H9 (cell line): Measurements from ENCODE around the gene SPEN. TPM values are rescaled to one million over a fixed set of nuclear protein-coding genes. Genes with fewer than 3 reads are reported as not detected.

Experiments
- DNase-seq: peaks from one replicate; pipeline ENCODE4 v3.0.0-alpha.2; 2017
- H2AFZ ChIP-seq: one replicate; pipeline ENCODE4 v1.6.1; 2013; ENCODE audit warnings: mild to moderate bottlenecking, low read length, control low read depth, moderate library complexity
- H2AK5ac ChIP-seq: 2 replicates; pipeline ENCODE4 v1.6.1; 2013; ENCODE audit warnings: low read length, control low read depth, mixed read lengths; ENCODE audit not compliant: insufficient read length
- H2BK120ac ChIP-seq: one replicate; pipeline ENCODE4 v1.6.1; 2013; ENCODE audit warnings: low read depth, mild to moderate bottlenecking, low read length, control low read depth, inconsistent platforms; ENCODE audit not compliant: poor library complexity, severe bottlenecking
- H2BK12ac ChIP-seq: 2 replicates; pipeline ENCODE4 v1.6.1; 2013; ENCODE audit warnings: low read length, control low read depth, mixed read lengths, low read depth; ENCODE audit not compliant: insufficient read length
- H2BK15ac ChIP-seq: 2 replicates; pipeline ENCODE4 v1.6.1; 2013; ENCODE audit warnings: low read depth, low read length, control low read depth
- H2BK20ac ChIP-seq: one replicate; pipeline ENCODE4 v1.6.1; 2013; ENCODE audit warnings: low read depth, mild to moderate bottlenecking, low read length, control low read depth, inconsistent platforms; ENCODE audit not compliant: poor library complexity, severe bottlenecking
- H2BK5ac ChIP-seq: 2 replicates; pipeline ENCODE4 v1.6.1; 2013; ENCODE audit warnings: low read length, control low read depth, mixed read lengths; ENCODE audit not compliant: insufficient read length
- H3K14ac ChIP-seq: 2 replicates; pipeline ENCODE4 v1.6.1; 2013; ENCODE audit warnings: low read length, control low read depth; ENCODE audit not compliant: insufficient read depth
- H3K18ac ChIP-seq: 2 replicates; pipeline ENCODE4 v1.6.1; 2013; ENCODE audit warnings: low read depth, mild to moderate bottlenecking, mixed read lengths, low read length, control low read depth; ENCODE audit not compliant: insufficient read length
- H3K23ac ChIP-seq: 2 replicates; pipeline ENCODE4 v1.6.1; 2013; ENCODE audit warnings: low read length, control low read depth, mixed read lengths, low read depth; ENCODE audit not compliant: insufficient read length
- H3K23me2 ChIP-seq: 2 replicates; pipeline ENCODE4 v1.6.1; 2013; ENCODE audit warnings: low read depth, mild to moderate bottlenecking, mixed read lengths, low read length, control low read depth; ENCODE audit not compliant: insufficient read length, poor library complexity, severe bottlenecking
- H3K27ac ChIP-seq: 2 replicates; pipeline ENCODE4 v1.5.1; 2013; ENCODE audit warnings: low read length, control low read depth, mixed read lengths, low read depth; ENCODE audit not compliant: insufficient read length
- H3K27me3 ChIP-seq: 2 replicates; pipeline ENCODE4 v1.6.1; 2013; ENCODE audit warnings: low read length, control low read depth, inconsistent platforms; ENCODE audit not compliant: insufficient read depth
- H3K4ac ChIP-seq: 2 replicates; pipeline ENCODE4 v1.6.1; 2013; ENCODE audit warnings: low read depth, mild to moderate bottlenecking, control low read depth, inconsistent platforms, low read length, moderate library complexity
- H3K4me1 ChIP-seq: 2 replicates; pipeline ENCODE4 v1.6.1; 2013; ENCODE audit warnings: low read length, control low read depth, inconsistent platforms; ENCODE audit not compliant: insufficient read depth
- H3K4me2 ChIP-seq: 2 replicates; pipeline ENCODE4 v1.6.1; 2013; ENCODE audit warnings: low read length, control low read depth, mixed read lengths; ENCODE audit not compliant: insufficient read length, insufficient read depth
- H3K56ac ChIP-seq: 2 replicates; pipeline ENCODE4 v1.6.1; 2013; ENCODE audit warnings: low read depth, mild to moderate bottlenecking, mixed read lengths, low read length, control low read depth; ENCODE audit not compliant: insufficient read length
- H3K79me1 ChIP-seq: 2 replicates; pipeline ENCODE4 v1.6.1; 2013; ENCODE audit warnings: low read depth, mild to moderate bottlenecking, moderate library complexity, low read length, control low read depth, inconsistent platforms; ENCODE audit not compliant: insufficient read depth, poor library complexity, severe bottlenecking
- H3K79me2 ChIP-seq: 2 replicates; pipeline ENCODE4 v1.6.1; 2013; ENCODE audit warnings: low read length, control low read depth, inconsistent platforms; ENCODE audit not compliant: insufficient read depth
- H3K9ac ChIP-seq: 2 replicates; pipeline ENCODE4 v1.6.1; 2013; ENCODE audit warnings: low read length, control low read depth, mixed read lengths; ENCODE audit not compliant: insufficient read length; ENCODE audit errors: extremely low read depth
- H3K9me3 ChIP-seq: one replicate; pipeline ENCODE4 v1.6.1; 2013; ENCODE audit warnings: low read depth, low read length, inconsistent platforms; ENCODE audit not compliant: control insufficient read depth
- H3T11ph ChIP-seq: one replicate; pipeline ENCODE4 v1.6.1; 2013; ENCODE audit warnings: mild to moderate bottlenecking, low read length, control low read depth, inconsistent platforms
- H4K20me1 ChIP-seq: one replicate; pipeline ENCODE4 v1.6.1; 2013; ENCODE audit not compliant: control insufficient read depth, insufficient read length, insufficient read depth
- H4K5ac ChIP-seq: 2 replicates; pipeline ENCODE4 v1.6.1; 2013; ENCODE audit warnings: low read depth, mild to moderate bottlenecking, mixed read lengths, low read length, control low read depth; ENCODE audit not compliant: insufficient read length
- H4K8ac ChIP-seq: replicated peaks from 2 replicates; pipeline ENCODE4 v1.6.1; 2013; ENCODE audit warnings: low read length, control low read depth, mixed read lengths, low read depth; ENCODE audit not compliant: insufficient read length
- H4K91ac ChIP-seq: 2 replicates; pipeline ENCODE4 v1.6.1; 2013; ENCODE audit warnings: low read depth, mild to moderate bottlenecking, moderate library complexity, mixed read lengths, low read length, control low read depth; ENCODE audit not compliant: insufficient read length
- H3K27ac Mint-ChIP-seq, 3 experiments: 2 replicates in 2 of 3; 3 replicates in 1 of 3; pipeline ENCODE4 v1.8.0; 2020 to 2021; ENCODE audit warnings: mixed read lengths in 3 of 3, mild to moderate bottlenecking in 1 of 3, moderate library complexity in 1 of 3
- H3K27me3 Mint-ChIP-seq: 2 replicates; pipeline ENCODE4 v1.8.0; 2021; ENCODE audit warnings: low read depth, mild to moderate bottlenecking, moderate library complexity, mixed read lengths
- H3K36me3 Mint-ChIP-seq, 3 experiments: 2 replicates in 2 of 3; 3 replicates in 1 of 3; pipeline ENCODE4 v1.8.0; 2020 to 2021; ENCODE audit warnings: low read depth in 3 of 3, mixed read lengths in 3 of 3; ENCODE audit not compliant: insufficient read depth in 1 of 3
- H3K4me1 Mint-ChIP-seq, 2 experiments: 2 replicates each; pipeline ENCODE4 v1.8.0; 2020; ENCODE audit warnings: mixed read lengths in 2 of 2
- H3K4me3 Mint-ChIP-seq, 2 experiments: 2 replicates in 1 of 2; 3 replicates in 1 of 2; pipeline ENCODE4 v1.8.0; 2020 to 2021; ENCODE audit warnings: mild to moderate bottlenecking in 2 of 2, mixed read lengths in 2 of 2, moderate library complexity in 1 of 2
- H3K9me3 Mint-ChIP-seq, 2 experiments: 2 replicates in 1 of 2; 3 replicates in 1 of 2; pipeline ENCODE4 v1.8.0; 2020; ENCODE audit warnings: mild to moderate bottlenecking in 2 of 2, mixed read lengths in 2 of 2, moderate library complexity in 1 of 2
- WGBS: extraction: QIAGEN DNeasy Blood & Tissue Kit; methylation state at CpG from one replicate; pipeline ENCODE4 v1.1.7; 2013; ENCODE audit warnings: missing lambda C conversion rate, low lambda C conversion rate, mixed read lengths; ENCODE audit not compliant: insufficient read length; ENCODE audit errors: extremely low coverage; 5-methylcytosine and 5-hydroxymethylcytosine counted together
- total RNA-seq: library from RNA; stranded (reverse); gene quantifications from 2 replicates; pipeline ENCODE4 v1.2.1, GENCODE V29; 2021
- TF ChIP-seq, protein P1 (sequence below): fragments of 200-600 bp; sonication (generic); conservative IDR thresholded peaks from 3 replicates; pipeline ENCODE4 v1.8.0; 2021; ENCODE audit warnings: antibody characterized with exemption, mild to moderate bottlenecking

SPEN gene
- total RNA-seq, 1 experiment from 2014 or later = 59.6 TPM

DNA sequence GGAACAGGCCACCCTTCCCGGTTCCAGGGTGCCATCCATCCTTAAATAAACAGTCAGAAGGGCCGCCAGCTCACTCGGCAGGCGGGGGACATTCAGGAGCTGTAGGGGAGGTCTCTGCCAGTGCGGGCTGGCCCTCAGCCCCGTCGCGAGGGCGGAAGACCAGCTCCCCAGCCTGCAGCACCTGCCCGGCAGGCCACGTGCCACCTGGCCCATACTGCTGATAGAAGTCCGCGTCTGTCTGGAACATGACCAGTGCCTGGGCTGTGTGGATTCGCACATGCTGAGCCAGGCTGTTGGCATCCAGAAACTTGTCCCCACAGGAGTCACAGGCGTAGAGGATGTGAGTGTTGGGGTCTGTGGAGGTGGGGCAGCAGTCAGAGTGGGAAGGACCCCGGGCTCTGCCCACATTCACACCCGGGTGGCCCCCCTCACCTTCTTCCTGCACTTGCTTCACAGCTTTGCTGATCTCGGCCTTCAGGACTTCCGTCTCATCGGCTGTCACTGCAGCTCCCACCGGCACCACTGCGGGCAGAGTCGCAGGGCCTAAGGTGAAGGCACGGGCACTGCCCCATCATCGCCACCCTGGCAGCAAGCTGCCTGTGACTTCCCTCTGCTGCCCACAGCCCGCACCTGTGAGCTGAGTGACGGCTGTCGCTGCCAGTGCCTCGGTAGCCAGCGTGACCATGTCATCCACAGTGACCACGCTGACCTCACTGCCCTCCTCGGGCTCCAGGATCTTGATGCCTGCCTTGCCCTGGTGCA is 94.6 kb downstream of the SPEN start:
- Histone ChIP-seq H3K9me3 (no peaks in the 10 kb centered on the region), H3K4me2 (no peak overlapping the region), H3K9ac (no peak overlapping the region), H3K56ac (no peak overlapping the region), H2BK15ac (no peak overlapping the region), H3K18ac (no peak overlapping the region), H2BK120ac (no peak overlapping the region), H3K4me1 (no peaks in the 10 kb centered on the region), H3K14ac (no peak overlapping the region), H2AFZ (no peak overlapping the region), H4K8ac (no peak overlapping the region), H3K79me1 (no peaks in the 10 kb centered on the region), H3T11ph (no peak overlapping the region), H2BK12ac (no peak overlapping the region), H3K79me2 (no peaks in the 10 kb centered on the region), H3K27me3 (no peaks in the 10 kb centered on the region), H2BK20ac (no peak overlapping the region), H4K20me1 (no peaks in the 10 kb centered on the region), H3K4ac (no peak overlapping the region), H4K5ac (no peak overlapping the region), H2AK5ac (no peak overlapping the region), H3K23ac (no peak overlapping the region), H3K23me2 (no peaks in the 10 kb centered on the region), H3K27ac (no peak overlapping the region), H4K91ac (no peak overlapping the region), H2BK5ac (no peak overlapping the region)
- no peak overlapping the region for H3K4me3 Mint-ChIP-seq
- H3K4me1 Mint-ChIP-seq = peaks cover 5 to 6% of the 10 kb centered on the region in 2 experiments
- no CpG with 5 or more reads among the region's 32 CpGs for WGBS
- no peak overlapping the region for H3K27ac Mint-ChIP-seq
- no peak for DNase-seq
- peaks cover 16 to 61% (median 46%) of the 10 kb centered on the region in 3 experiments for H3K36me3 Mint-ChIP-seq
- TF ChIP-seq, protein P1, sequence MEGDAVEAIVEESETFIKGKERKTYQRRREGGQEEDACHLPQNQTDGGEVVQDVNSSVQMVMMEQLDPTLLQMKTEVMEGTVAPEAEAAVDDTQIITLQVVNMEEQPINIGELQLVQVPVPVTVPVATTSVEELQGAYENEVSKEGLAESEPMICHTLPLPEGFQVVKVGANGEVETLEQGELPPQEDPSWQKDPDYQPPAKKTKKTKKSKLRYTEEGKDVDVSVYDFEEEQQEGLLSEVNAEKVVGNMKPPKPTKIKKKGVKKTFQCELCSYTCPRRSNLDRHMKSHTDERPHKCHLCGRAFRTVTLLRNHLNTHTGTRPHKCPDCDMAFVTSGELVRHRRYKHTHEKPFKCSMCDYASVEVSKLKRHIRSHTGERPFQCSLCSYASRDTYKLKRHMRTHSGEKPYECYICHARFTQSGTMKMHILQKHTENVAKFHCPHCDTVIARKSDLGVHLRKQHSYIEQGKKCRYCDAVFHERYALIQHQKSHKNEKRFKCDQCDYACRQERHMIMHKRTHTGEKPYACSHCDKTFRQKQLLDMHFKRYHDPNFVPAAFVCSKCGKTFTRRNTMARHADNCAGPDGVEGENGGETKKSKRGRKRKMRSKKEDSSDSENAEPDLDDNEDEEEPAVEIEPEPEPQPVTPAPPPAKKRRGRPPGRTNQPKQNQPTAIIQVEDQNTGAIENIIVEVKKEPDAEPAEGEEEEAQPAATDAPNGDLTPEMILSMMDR = no peak
- H3K27me3 Mint-ChIP-seq = no peaks in the 10 kb centered on the region
- no peaks in the 10 kb centered on the region for H3K9me3 Mint-ChIP-seq
